Measurements from ENCODE around the gene ARPC2.

Gene ARPC2

GRCh38 chr2:218300141-218300540, 83.2 kb downstream of the ARPC2 start:
- Histone ChIP-seq H3K4me3 (ENCODE audit: low read length, poor library complexity, severe bottlenecking) (no peak overlapping the region), H3K79me2 (ENCODE audit: insufficient read depth, low read length) (no peaks in the 10 kb centered on the region), H3K4me1 (ENCODE audit: insufficient read depth, low read length, poor library complexity, severe bottlenecking) (peaks cover 2% of the 10 kb centered on the region), H3K9me3 (ENCODE audit: insufficient read depth, low read depth, low read length) (no peaks in the 10 kb centered on the region), H3K4me2 (ENCODE audit: low read depth, low read length, poor library complexity, severe bottlenecking) (no peak overlapping the region), H3K9ac (ENCODE audit: low read depth, low read length, poor library complexity, severe bottlenecking) (no peak overlapping the region), H3K27me3 (ENCODE audit: insufficient read depth, low read length, poor library complexity, severe bottlenecking) (no peaks in the 10 kb centered on the region), H3K36me3 (ENCODE audit: insufficient read depth, low read length) (no peaks in the 10 kb centered on the region), H3K9me2 (replicated peaks; ENCODE audit: low read depth, low read length) (no peaks in the 10 kb centered on the region), H3F3A (ENCODE audit: low read depth) (no peaks in the 10 kb centered on the region), H2AFZ (ENCODE audit: low read length) (no peak overlapping the region; the same call in 1 of the 2 replicates), H4K20me1 (ENCODE audit: insufficient read depth, low read length, poor library complexity, severe bottlenecking) (no peaks in the 10 kb centered on the region)
- no peak for TF ChIP-seq CTCF (conservative IDR thresholded peaks at IDR 0.05; ENCODE audit: low read length)
- TF ChIP-seq EZH2phosphoT487 (IDR thresholded peaks at IDR 0.05; ENCODE audit: borderline replicate concordance) = no peak

GRCh38 chr2:218301176-218301819, 84.3 kb downstream of the ARPC2 start:
- Histone ChIP-seq H3K4me3 (ENCODE audit: low read length, poor library complexity, severe bottlenecking) (no peak overlapping the region), H3K27me3 (ENCODE audit: insufficient read depth, low read length, poor library complexity, severe bottlenecking) (no peaks in the 10 kb centered on the region), H3K79me2 (ENCODE audit: insufficient read depth, low read length) (no peaks in the 10 kb centered on the region), H3K9ac (ENCODE audit: low read depth, low read length, poor library complexity, severe bottlenecking) (peak overlapping the region; percentile 68), H3K36me3 (ENCODE audit: insufficient read depth, low read length) (no peaks in the 10 kb centered on the region), H2AFZ (ENCODE audit: low read length) (peak overlapping the region; percentile 98), H3F3A (ENCODE audit: low read depth) (no peaks in the 10 kb centered on the region), H3K9me2 (replicated peaks; ENCODE audit: low read depth, low read length) (no peaks in the 10 kb centered on the region), H3K4me2 (ENCODE audit: low read depth, low read length, poor library complexity, severe bottlenecking) (no peak overlapping the region), H3K9me3 (ENCODE audit: insufficient read depth, low read depth, low read length) (no peaks in the 10 kb centered on the region), H3K4me1 (ENCODE audit: insufficient read depth, low read length, poor library complexity, severe bottlenecking) (peaks cover 2% of the 10 kb centered on the region), H4K20me1 (ENCODE audit: insufficient read depth, low read length, poor library complexity, severe bottlenecking) (no peaks in the 10 kb centered on the region)
- no peak for TF ChIP-seq EZH2phosphoT487 (IDR thresholded peaks at IDR 0.05; ENCODE audit: borderline replicate concordance)
- TF ChIP-seq CTCF (conservative IDR thresholded peaks at IDR 0.05; ENCODE audit: low read length) = peak; percentile 92
